GM19468 (cell line): ENCODE data around the gene TAF6L.
"Not testable (repeated sequence)": the region's sequence is repeated elsewhere in the genome, so short reads cannot be mapped to it uniquely, and the experiment has no call there.

Experiments
- ATAC-seq: cut with Tn5 transposase; IDR thresholded peaks from one replicate; pipeline ENCODE4 v1.9.1; 2021; ENCODE audit warnings: mild to moderate bottlenecking, moderate library complexity, moderate number of reproducible peaks; ENCODE audit not compliant: unreplicated experiment; ENCODE audit errors: extremely low read depth

Gene TAF6L, protein sequence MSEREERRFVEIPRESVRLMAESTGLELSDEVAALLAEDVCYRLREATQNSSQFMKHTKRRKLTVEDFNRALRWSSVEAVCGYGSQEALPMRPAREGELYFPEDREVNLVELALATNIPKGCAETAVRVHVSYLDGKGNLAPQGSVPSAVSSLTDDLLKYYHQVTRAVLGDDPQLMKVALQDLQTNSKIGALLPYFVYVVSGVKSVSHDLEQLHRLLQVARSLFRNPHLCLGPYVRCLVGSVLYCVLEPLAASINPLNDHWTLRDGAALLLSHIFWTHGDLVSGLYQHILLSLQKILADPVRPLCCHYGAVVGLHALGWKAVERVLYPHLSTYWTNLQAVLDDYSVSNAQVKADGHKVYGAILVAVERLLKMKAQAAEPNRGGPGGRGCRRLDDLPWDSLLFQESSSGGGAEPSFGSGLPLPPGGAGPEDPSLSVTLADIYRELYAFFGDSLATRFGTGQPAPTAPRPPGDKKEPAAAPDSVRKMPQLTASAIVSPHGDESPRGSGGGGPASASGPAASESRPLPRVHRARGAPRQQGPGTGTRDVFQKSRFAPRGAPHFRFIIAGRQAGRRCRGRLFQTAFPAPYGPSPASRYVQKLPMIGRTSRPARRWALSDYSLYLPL

GRCh38 chr11:62771144-62772021 is at the start of gene TAF6L:
TSS of gene TAF6L (plus strand) at chr11:62771396. CDS start at chr11:62775784, 4,388 bp downstream.
- ATAC-seq: peak; percentile 33

GRCh38 chr11:62721994-62722393 is 49.2 kb upstream of the TAF6L start:
- no peak for ATAC-seq

DNA sequence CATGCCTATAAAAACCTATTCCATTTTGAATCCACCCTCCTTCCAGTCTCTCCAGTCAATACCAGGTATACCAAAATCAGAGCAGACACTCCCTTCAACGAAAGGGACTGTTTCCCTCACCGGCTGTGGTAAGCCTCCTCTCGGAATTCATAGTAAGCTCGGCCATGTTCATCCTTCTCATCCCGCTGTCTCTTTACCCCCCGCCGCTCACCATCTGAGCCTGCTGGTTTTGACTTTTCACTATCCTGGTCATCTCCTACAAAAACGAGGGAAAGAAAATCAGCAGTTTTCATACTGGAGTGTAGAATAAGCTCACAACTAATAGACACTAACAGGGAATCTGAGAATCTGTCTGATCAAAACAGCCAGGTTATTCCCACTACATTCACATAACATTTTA is 47.0 kb upstream of the TAF6L start:
- no peak for ATAC-seq

- no peak for ATAC-seq
Measured at GRCh38 chr11:62725646-62726045, 45.5 kb upstream of the TAF6L start.

DNA sequence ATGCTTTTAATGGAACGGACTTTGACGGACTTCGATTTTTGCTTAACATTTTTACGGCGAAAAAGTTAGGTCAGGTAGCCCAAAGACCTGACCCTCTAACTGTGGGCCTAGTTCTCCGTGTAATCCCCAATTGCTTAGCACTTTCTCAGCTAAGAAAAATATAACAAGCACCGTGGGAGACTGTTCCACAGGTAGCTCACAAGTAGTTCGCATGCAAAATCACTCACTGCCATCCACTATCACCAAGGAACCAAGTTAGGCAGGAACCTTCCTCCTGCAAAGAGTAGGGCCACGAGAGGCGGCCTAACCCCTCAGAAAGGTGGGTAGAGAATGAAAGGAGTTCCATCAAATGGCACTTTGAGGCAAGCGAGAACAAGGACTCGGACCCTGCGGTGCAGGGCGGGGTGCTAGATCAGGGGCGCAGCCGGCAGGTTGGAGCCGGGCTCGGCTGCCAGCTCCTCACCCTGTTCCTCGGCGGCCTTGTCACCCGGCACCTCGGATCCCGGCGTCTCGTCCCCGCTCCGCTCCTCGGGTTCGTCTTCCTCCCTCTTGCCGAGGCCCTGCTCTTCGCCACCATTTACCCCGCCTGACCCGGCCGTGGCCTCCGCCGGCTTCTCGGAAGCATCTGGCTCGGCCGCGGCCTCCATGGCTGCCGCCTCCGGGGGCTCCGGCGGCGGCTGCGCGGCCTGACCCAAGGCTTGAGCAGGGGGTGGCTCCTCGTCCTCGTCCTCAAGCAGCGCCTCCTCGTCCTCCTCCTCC is 44.9 kb upstream of the TAF6L start:
- ATAC-seq: peak; percentile 1

DNA sequence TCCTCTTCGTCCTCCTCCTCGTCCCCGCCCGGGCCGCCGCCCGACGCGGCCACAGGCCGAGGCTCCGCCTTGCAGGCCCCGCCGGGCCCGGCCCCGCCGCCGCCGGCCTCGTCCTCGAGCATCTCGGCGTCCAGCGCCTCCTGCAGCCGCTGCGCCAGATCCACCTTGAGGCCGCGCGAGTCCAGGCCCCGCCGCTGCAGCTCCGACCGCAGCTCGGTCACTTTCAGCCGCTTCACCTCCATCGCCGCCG is 44.4 kb upstream of the TAF6L start:
- no peak for ATAC-seq

DNA sequence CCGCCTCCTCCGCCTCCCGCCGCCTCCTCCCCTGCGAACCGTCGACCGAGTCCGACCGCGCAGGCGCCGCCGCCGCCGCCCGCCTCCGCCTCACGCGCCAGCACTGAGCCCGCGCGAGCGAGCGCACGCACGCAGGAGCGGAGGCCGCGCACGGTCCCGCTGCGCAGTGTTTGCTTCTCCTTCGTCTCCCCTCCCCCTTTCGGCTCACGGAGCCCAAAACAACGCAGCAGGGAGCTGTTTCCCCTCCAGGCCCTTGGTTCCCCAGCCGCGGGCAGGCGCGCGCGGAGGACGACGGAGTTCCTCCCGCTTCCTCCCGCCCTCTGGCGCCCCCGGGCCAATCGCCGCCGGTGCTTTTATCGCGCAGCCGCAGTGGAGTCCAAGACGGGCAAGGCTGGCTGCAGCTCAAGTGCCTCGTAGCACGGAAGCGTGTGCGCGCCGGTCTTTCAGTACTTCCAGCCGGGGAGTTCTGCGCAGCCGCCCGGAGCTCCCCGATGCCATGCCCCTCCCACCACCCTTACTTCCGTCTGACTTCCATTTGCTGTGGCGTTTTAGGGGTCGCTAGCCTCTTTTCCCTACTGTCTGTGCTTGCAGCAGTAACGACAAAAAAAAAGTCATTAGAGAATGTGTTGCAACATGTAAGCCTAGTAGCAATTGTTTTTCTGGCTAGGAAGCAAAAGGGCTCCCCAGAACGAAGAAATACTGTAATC is 43.9 kb upstream of the TAF6L start, which contains the start of gene HNRNPUL2:
Gene HNRNPUL2 (minus strand): TSS at position 293 of the 707 bp plus-strand sequence. CDS start 301 bp downstream, outside the sequence.
- peak; percentile 60 for ATAC-seq

- peak; percentile 6 for ATAC-seq
Measured at GRCh38 chr11:62727872-62728170, 43.4 kb upstream of the TAF6L start.

DNA sequence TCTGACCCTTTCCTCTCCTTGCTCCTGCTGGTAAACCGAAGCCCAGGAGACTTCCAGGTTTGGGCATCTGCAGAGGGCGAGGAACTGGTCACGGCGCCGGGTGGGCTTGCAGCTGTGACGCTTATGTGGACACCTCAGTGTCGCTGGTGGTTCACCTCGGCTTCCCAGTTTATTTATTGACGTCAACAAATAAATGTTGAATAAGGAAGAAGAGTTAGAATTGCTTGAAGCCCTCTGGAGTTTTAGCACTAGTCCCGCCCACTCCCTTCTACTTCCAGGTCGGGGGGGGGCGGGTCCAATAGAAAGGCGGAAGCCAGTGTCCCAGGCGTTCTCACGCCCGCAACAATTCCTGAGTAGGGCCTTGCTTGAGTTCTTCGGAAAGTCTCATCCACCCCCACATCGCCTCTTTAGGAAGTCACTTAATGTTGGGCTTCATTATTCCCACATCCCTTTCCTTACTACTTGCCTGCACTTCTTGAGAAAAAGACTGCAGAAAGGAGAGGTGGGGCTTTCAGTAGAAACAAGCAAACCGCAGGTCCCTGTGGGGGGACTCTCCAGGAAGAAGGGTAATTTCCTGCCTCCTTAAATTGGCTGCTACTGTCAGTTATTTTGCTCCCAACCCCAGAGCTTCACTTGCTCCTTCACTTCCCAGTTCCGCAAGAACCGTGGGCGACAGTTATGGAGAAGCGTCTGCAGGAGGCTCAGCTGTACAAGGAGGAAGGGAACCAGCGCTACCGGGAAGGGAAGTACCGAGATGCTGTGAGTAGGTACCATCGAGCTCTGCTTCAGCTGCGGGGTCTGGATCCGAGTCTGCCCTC is 42.8 kb upstream of the TAF6L start, which contains the start of gene TTC9C:
Gene TTC9C (plus strand): TSS at position 316 of the 818 bp plus-strand sequence. CDS start 363 bp downstream, at position 679.
- ATAC-seq: no peak

DNA sequence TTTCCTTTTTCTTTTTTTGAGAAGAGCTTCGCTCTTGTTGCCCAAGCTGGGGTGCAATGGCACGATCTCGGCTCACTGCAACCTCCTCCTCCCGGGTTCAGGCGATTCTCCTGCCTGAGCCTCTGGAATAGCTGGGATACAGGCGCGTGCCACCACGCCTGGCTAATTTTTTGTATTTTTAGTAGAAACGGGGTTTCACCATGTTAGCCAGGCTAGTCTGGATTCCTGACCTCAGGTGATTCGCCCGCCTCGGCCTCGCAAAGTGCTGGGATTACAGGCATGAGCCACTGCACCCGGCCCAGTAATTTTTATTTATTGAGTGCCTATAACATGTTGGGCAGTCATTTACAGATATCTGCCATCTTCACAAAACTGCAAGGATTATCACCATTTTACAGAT is 41.1 kb upstream of the TAF6L start:
- ATAC-seq: not testable (repeated sequence)

DNA sequence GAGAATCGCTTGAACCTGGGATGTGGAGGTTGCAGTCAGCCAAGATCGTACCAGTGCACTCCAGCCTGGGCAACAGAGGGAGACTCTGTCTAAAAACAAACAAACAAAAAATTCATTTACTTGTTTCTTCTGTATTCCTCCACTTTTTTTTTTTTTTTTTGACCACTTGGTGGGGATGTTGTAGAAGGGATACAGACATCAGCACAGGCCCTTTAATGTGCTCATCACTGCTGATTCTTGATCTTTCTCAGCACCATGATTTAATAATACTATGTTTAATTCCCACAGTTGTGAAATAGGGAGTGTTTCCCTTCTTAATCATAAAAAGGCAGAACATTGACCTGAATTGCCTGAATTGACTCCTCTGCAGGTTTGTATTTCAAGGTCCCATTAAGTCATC is 38.4 kb upstream of the TAF6L start:
- no peak for ATAC-seq

GRCh38 chr11:62737196-62737595 is 34.0 kb upstream of the TAF6L start:
- ATAC-seq: no peak

DNA sequence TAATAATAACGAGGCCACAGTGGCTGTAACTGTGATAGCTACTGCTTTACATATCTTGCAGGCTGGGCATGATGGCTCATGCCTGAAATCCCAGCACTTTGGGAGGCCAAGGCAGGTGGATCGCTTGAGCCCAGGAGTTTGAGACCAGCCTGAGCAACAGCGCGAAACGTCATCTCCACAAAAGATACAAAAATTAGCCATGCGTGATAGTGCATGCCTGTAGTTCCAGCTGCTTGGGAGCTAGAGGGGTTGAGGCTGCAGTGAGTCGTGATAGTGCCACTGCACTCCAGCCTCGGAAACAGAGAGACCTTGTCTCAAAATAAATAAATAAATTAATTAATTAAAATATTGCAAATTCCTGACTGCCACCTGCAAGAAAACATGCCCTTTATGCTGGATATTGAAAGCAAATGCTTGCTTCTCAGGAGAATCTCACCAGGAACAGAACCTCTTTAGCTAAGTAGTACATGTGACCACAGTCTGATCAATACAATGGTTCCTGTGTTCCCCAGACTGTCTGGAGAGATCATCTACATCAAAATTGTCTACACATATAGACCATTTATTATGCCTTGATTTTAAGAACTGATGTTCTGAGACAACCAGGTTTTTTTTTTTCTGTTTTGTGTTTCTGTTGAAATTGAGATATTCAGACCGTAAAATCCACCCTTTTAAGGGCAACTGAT is 23.6 kb upstream of the TAF6L start:
- ATAC-seq: no peak

- not testable (repeated sequence) for ATAC-seq
Measured at GRCh38 chr11:62749931-62750330, 21.3 kb upstream of the TAF6L start.

- no peak for ATAC-seq
Measured at GRCh38 chr11:62752177-62752785, 18.9 kb upstream of the TAF6L start.

GRCh38 chr11:62752994-62753735 is 18.0 kb upstream of the TAF6L start:
- ATAC-seq: no peak
